ENCODE results near the gene MAN2B2.

GRCh38 chr4:6538575-6538974 is 36.4 kb upstream of the MAN2B2 start:
- TF ChIP-seq CTCF (conservative IDR thresholded peaks at IDR 0.05; ENCODE audit: low read length) (no peak), EZH2phosphoT487 (IDR thresholded peaks at IDR 0.05; ENCODE audit: borderline replicate concordance, low read depth, low read length) (no peak)
